ENCODE data around the gene TRNAU1AP. TPM values are rescaled to one million over a fixed set of nuclear protein-coding genes. Genes with fewer than 3 reads are reported as not detected.

The TRNAU1AP gene
- total RNA-seq, 1 experiment from 2014 or later: 17.1 TPM

- no peak for DNase-seq (ENCODE audit: low spot score)
Measured at GRCh38 chr1:28604962-28605361, 52.1 kb downstream of the TRNAU1AP start.

GRCh38 chr1:28606771-28607170 lies 53.9 kb downstream of the TRNAU1AP start:
- no peak for DNase-seq (ENCODE audit: low spot score)

GRCh38 chr1:28613175-28613574 lies 60.3 kb downstream of the TRNAU1AP start:
- DNase-seq (ENCODE audit: low spot score): no peak

Other genes starting within 250 kb of the TRNAU1AP start
- gene MED18, start 224.0 kb upstream of the TRNAU1AP start, total RNA-seq (2014; rRNA removed; shearing (Covaris generic)): 8.9 and 12.3 TPM in 2 replicates
- gene PHACTR4, start 183.3 kb upstream of the TRNAU1AP start, total RNA-seq (2014; rRNA removed; shearing (Covaris generic)): 4.0 and 6.0 TPM in 2 replicates
- gene RCC1, start 47.0 kb upstream of the TRNAU1AP start, total RNA-seq (2014; rRNA removed; shearing (Covaris generic)): 20.1 and 28.6 TPM in 2 replicates
- gene RAB42, start 39.2 kb downstream of the TRNAU1AP start, total RNA-seq (2014; rRNA removed; shearing (Covaris generic)): 0.17 TPM in 1 of 2 replicates, not detected in the other
- 15.4 and 17.4 TPM in 2 replicates for gene TAF12, start 90.0 kb downstream of the TRNAU1AP start, total RNA-seq (2014; rRNA removed; shearing (Covaris generic))
- not detected in 2 replicates for gene RNU11, start 95.5 kb downstream of the TRNAU1AP start, total RNA-seq (2014; rRNA removed; shearing (Covaris generic))
- 4.3 and 5.0 TPM in 2 replicates for gene GMEB1, start 115.7 kb downstream of the TRNAU1AP start, total RNA-seq (2014; rRNA removed; shearing (Covaris generic))
- 48.2 and 51.3 TPM in 2 replicates for gene YTHDF2, start 183.9 kb downstream of the TRNAU1AP start, total RNA-seq (2014; rRNA removed; shearing (Covaris generic))

Data from A172 (cell line).